Esophagus squamous epithelium (tissue), 4 donors: ENCODE measurements around the gene PRADC1.

Experiments
- CTCF ChIP-seq, 6 experiments: fragments of 450-650 bp in 4 of 6; fragments of 200-600 bp in 2 of 6; sonication (generic) in 2 of 6; IDR thresholded peaks; one replicate each; pipeline ENCODE4 v1.5.1; 2016 to 2019; ENCODE audit warnings: antibody characterized with exemption in 6 of 6, mild to moderate bottlenecking in 4 of 6, moderate library complexity in 4 of 6
- POLR2A ChIP-seq, 4 donors: fragments of 450-650 bp; IDR thresholded peaks; one replicate each; pipeline ENCODE4 v1.6.1; 2017; ENCODE audit warnings: antibody characterized with exemption in 4 of 4, mild to moderate bottlenecking in 4 of 4, moderate library complexity in 3 of 4

GRCh38 chr2:73259704-73260337 is 26.8 kb upstream of the PRADC1 start:
- TF ChIP-seq CTCF (IDR thresholded peaks at IDR 0.05) (no peak), POLR2A (IDR thresholded peaks at IDR 0.05) (no peak)
